C1 segment of cervical spinal cord (tissue), 14 donors: ENCODE results near the gene MSANTD1.

ENCODE experiments used
- DNase-seq, 14 donors: peaks; one replicate each; lab custom pipeline; 2025; lab: John Stamatoyannopoulos, UW

Gene MSANTD1

DNA sequence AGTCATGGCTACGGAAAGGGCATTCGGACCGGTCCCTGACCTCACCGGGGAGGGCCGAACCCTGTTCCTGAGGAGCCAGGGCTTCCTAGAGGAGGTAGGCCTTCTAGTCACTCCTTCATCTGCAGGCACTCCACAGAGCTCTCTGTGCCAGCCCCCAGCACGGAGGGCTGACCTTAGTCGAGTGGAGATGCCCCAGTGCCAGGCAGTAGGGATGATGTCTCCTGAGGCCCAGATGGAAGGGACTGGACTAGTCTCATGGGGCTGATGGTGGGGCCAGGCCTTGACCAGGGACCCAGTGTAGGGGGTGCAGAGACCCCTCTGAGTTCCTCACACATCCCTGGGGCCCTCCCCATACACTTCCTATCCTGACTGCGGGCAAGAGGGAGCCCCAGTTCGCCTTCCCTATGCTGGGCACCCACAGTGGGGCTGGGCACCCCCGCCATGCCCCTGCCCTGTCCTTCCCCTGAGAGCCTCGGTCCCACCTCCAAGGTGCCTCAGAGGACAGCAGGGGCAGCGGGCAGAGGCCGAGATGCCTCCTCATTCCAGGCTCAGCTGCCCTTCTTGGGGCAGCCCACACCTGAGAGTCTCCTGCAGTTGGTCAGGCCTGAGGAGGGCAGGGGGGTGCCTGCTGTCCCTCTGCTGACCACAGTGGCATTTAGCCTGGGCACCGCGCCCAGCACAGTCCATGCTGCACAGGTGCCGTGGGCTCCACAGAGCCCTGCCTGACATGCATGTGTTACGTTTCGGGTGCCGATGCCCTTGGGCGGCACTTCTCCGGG lies 1.4 kb upstream of the MSANTD1 start:
- no peak for DNase-seq

- DNase-seq: no peak
Observed at GRCh38 chr4:3248178-3248480, 830 bp upstream of the MSANTD1 start.

DNA sequence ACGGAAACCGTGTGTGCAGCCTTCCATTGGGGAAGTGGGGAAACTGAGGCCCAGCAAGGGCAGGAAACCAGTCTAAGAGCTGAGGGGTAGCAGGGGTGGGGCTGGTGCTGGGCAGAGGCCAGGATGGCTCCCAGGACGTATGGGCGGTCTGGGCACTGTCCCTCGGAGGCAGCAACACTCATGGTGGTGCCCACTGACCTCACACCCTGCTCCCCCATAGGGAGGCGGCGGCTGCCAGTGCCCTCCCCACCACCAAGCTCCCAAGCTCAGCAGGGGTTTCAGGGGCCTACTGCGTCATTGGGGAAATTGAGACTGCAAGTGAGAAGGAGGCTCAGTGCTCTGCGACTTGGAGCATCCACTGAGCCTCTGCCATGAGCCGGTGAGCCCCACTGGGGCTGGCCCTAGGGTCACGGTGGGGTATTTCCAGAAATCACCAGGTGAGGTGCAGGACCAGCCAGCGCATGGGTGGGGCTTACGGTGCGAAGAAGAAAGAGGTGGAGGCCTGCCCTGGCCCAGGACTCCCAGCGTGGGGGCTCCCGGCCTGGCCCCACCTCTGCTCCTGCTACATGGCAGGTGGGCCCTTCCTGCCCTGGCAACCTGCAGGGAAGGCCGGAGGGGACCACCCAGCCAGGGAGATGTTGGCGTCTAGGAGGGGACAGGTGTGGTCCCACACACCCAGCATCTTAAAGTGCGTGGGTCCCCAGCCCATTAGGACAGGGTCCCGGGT lies 915 bp downstream of the MSANTD1 start:
- no peak for DNase-seq

GRCh38 chr4:3250438-3250955 lies 1.5 kb downstream of the MSANTD1 start:
- DNase-seq: no peak

- no peak for DNase-seq
Observed at GRCh38 chr4:3250956-3251690, 2.2 kb downstream of the MSANTD1 start.

DNA sequence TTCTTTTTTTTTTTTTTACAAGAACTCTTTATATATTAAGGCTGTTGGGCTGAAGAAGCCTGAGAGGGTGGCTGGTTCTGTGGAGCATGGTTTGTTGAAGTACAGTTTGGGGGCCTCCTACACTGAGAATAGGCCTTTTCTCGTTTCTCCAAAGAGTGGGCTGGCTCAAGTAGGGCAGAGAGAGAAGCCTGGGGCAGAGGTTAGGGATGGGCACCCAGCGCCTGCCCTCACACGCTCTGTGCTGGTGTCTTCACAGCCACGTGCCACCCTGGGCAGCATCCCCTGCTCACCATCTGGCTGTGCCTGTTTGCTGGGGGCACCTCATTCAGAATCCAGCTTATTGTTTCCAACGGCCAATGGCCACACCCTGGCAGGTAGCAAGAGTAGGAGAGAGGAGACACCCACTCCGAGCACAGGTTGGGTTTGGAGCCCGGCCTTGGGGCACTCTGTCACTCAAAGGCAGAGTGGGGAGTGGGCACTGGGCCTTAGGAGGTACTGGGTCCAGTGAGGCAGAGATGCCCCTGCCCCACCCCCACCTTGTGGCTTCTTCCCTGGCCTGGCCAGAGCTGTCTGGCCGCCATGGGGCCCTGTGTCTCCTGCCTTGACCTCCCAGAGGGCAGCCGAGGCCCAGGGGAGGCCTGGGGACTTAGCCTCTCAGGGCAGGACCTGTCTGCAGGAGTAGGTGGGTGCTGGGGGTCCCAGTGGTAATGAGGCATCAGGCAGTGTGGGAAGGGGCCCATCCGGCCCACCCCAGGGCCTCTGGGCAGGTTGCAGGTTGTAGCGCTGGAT lies 2.9 kb downstream of the MSANTD1 start:
- no peak for DNase-seq

DNA sequence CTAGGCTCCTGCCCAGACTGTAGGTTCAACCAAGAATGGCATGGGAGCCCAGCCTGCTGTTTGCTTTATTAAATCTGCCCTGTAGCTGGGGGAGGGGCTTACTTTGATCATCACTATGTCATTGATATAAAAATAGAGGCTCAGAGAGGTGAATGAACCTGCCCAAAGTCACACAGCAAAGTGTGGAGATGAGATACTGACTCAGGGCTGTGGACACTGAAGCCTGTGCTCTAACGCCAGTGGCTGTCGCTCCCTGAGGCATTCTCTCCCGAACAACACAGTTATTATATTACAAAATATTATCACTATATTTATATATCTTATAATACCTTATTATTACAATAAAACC lies 3.5 kb downstream of the MSANTD1 start:
- DNase-seq: no peak

- no peak for DNase-seq
Observed at GRCh38 chr4:3252831-3253641, 4.1 kb downstream of the MSANTD1 start.

GRCh38 chr4:3253808-3254207 lies 4.8 kb downstream of the MSANTD1 start:
- DNase-seq: no peak

DNA sequence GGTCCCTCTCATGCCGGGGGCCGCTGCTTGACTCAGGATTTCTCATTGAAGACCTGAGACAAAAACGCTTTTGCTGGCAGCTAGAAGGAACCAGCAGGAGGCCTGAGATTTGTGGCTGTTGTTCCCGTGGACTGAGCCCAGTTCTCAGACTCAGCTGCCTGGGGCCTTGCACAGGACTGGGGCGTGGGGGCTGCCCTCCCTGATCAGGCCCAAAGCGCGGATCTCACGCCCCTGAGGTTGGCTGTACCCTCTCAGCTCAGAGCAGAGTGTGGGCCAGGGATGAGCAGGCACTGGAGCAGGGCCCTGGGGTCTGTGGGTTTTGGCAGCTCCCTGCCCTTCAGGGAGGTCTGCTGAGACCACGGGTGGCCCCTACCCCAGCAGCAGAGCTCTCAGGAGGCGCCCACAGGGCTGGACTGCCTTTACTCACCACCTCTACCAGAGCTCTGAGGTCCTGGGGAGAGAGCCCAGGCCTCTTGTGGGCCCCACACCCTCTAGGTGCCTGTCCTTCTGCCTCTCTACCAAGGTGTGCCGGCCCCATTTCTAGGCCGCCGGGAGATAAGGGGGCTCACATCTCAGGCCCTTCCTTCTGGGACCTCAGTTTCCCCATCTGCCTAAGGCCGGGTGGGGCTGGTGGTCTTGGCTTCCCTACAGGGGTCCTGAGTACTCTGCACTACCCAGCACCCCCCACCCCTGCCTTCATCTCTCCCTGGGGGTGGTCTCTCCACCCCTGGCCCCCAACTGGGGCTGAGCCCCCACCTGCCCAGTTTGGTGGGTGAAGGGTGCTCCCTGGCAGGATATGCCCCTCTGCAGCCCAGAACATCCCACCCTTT lies 5.6 kb downstream of the MSANTD1 start:
- no peak for DNase-seq

GRCh38 chr4:3255611-3256186 lies 6.7 kb downstream of the MSANTD1 start:
- no peak for DNase-seq

GRCh38 chr4:3256230-3257102 lies 7.5 kb downstream of the MSANTD1 start:
- DNase-seq: no peak

GRCh38 chr4:3257103-3257555 lies 8.2 kb downstream of the MSANTD1 start:
- peak in 1 of 14 donors; percentile 29 for DNase-seq

GRCh38 chr4:3257556-3258482 lies 8.9 kb downstream of the MSANTD1 start:
- no peak for DNase-seq

DNA sequence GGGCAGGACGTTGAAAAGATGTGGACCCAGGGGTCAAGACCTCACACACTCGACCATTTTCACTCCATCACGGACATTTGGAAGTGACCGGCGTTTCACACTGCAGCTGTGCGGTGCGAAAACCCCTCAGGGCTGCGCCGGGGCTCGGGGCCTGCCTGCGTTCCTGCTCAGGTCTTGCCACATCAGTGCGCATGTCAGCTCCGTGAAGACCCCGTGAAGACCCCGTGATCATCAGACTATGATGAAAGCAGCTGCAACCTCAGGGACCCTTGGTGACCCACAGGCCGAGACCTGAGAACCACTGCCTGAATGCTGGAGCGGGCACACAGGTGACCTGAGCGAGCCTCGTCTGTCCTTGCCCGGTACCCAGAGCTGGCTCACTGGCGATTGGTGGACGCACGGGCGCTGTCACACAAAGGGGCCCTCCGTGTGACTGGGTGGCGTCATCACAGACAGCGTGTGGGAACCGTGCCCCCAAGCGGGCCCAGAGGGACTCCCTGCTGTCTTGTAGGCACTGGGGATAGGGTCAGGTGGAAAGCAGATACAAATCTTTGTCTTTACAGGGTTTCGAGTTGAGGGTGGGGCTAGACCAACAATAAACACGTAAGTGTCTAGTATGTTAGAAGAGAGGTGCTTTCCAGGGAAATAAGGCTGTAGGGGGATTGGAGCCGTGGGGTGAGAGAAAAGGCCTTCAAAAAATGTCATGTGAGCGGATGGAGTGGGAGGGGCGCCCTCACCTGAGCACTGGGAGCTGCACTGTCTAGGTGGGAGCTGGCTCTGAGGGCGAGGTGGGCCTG lies 12.7 kb downstream of the MSANTD1 start:
- no peak for DNase-seq

GRCh38 chr4:3262208-3263052 lies 13.5 kb downstream of the MSANTD1 start:
- DNase-seq: no peak
